Measurements from ENCODE around the gene DYNLRB1. TPM values are rescaled to one million over a fixed set of nuclear protein-coding genes. Genes with fewer than 3 reads are reported as not detected.

DYNLRB1 gene
- total RNA-seq, 4 donors from 2014 or later: 20.8 to 289 (median 149) TPM

DNA sequence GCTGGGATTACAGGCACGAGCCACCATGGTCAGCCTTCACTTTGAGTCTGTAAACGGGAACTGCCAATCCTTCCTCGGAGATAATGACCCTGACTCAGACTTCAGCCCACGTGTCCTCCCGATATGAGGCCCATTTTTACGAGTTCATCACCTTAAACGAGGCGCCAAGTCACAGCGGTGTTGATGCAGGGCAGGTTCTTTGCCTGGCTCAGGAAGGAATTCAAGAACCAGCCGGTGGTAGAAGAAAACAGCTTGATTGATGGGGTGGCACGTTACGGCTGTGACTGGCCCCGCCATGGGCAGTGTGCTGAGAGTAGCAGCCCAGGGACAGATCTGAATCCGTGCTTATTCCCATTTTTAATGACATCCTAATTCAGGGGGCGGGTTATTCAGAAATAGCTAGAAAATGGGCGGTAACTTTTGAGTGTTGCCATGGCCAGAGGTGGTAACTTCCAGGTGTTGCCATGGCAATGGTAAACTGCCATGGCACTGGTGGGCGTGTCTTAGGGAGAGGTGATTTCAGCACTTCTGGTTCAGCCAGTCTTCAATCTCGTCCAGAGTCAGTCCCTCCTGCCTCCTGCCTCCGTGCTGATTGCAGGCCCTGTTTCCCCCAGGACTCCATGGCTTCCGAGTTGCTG is 33.2 kb downstream of the DYNLRB1 start:
- Histone ChIP-seq H3K9me3 (no peaks in the 10 kb centered on the region), H3K4me3 (no peak overlapping the region), H3K36me3 (no peaks in the 10 kb centered on the region), H3K27ac (no peak overlapping the region), H3K27me3 (no peaks in the 10 kb centered on the region), H3K4me1 (no peaks in the 10 kb centered on the region)
- TF ChIP-seq, protein P1, sequence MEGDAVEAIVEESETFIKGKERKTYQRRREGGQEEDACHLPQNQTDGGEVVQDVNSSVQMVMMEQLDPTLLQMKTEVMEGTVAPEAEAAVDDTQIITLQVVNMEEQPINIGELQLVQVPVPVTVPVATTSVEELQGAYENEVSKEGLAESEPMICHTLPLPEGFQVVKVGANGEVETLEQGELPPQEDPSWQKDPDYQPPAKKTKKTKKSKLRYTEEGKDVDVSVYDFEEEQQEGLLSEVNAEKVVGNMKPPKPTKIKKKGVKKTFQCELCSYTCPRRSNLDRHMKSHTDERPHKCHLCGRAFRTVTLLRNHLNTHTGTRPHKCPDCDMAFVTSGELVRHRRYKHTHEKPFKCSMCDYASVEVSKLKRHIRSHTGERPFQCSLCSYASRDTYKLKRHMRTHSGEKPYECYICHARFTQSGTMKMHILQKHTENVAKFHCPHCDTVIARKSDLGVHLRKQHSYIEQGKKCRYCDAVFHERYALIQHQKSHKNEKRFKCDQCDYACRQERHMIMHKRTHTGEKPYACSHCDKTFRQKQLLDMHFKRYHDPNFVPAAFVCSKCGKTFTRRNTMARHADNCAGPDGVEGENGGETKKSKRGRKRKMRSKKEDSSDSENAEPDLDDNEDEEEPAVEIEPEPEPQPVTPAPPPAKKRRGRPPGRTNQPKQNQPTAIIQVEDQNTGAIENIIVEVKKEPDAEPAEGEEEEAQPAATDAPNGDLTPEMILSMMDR (IDR thresholded peaks at IDR 0.05): no peak
- no peak for TF ChIP-seq POLR2A (IDR thresholded peaks at IDR 0.05)
- no peak for DNase-seq
- intact Hi-C loops (cut with DNase I; ENCODE audit: low total_unique reads): no loop called here

DNA sequence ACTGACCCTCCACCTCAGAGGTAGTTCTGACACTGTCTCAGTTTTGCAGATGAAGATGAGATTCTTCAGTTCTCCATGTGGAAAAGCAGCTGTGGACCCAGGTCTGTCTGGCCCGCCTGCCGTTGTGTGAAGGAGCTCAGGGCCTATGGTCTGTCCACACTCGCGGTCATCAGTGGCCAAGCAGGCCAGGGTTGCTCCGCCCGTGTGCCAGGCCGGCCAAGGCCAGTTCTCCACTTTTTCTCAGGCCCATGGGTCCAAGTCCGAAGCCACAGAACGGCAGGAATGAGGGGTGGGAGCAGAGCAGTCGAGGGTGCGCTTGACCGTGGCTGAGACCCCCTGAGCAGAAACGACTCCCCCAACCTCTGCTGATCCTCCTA is 33.7 kb downstream of the DYNLRB1 start:
- Histone ChIP-seq H3K9me3 (no peaks in the 10 kb centered on the region), H3K27ac (no peak overlapping the region), H3K27me3 (no peaks in the 10 kb centered on the region), H3K4me3 (no peak overlapping the region), H3K36me3 (no peaks in the 10 kb centered on the region), H3K4me1 (no peaks in the 10 kb centered on the region)
- intact Hi-C loops (cut with DNase I; ENCODE audit: low total_unique reads): no loop called here
- TF ChIP-seq, protein P1 (IDR thresholded peaks at IDR 0.05): no peak
- no peak for TF ChIP-seq POLR2A (IDR thresholded peaks at IDR 0.05)
- no peak for DNase-seq

DNA sequence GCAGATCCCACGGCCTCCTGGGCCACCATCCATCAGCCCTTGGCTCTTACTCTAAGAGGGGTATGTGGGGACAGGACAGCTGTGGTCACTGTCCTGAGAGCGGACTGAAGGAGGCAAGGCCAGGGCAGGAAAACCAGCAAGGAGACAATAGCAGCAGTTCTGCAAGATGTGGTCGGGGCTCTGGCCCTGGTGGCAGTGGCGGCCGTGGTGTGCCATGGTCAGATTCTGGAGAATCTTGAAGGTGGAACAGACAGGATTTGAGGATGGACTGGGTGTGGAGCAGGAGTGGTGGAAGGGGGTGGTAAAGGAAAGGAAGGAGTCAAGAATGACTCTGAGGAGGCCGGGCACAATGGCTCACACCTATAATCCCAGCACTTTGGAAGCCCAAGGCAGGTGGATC is 36.3 kb downstream of the DYNLRB1 start:
- Histone ChIP-seq H3K36me3 (no peaks in the 10 kb centered on the region), H3K27ac (no peak overlapping the region)

DNA sequence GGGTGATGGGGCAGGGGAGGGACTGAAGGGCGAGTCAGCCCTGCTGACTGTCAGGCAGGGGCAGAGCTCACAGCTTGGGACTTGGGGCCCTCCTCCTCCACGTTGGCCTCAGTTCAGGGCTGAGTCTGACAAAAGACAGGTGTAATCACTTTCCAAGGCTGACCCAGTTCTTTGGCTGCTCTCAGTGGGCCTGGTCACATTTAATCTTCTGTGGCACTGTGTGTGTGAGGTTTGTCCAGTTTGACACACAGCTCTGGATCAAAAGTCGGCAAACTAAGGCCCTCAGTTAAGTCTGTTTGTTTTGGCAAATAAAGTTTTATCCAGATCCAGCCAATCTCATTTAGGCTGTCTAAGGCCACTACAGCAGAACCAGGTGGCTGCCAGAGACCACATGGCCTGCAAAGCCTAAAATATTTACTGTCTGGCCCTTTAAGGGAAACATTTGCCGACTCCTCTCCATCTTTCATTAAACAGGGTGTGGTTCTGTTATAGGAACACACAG is 37.2 kb downstream of the DYNLRB1 start:
- H3K4me1 ChIP-seq: no peaks in the 10 kb centered on the region
- intact Hi-C loops (cut with DNase I; ENCODE audit: low total_unique reads): no loop called here
- no peak for DNase-seq
- H3K4me3 ChIP-seq: no peak overlapping the region
- no peak overlapping the region for H3K27ac ChIP-seq
- TF ChIP-seq, protein P1 (IDR thresholded peaks at IDR 0.05): no peak
- TF ChIP-seq POLR2A (IDR thresholded peaks at IDR 0.05): no peak
- no peaks in the 10 kb centered on the region for H3K36me3 ChIP-seq
- no peaks in the 10 kb centered on the region for H3K9me3 ChIP-seq
- H3K27me3 ChIP-seq: no peaks in the 10 kb centered on the region

More for the DNA sequence above, 36.3 kb downstream of the DYNLRB1 start:
- no peak for DNase-seq
- Histone ChIP-seq H3K9me3 (no peaks in the 10 kb centered on the region), H3K4me3 (no peak overlapping the region), H3K4me1 (no peaks in the 10 kb centered on the region), H3K27me3 (no peaks in the 10 kb centered on the region)
- intact Hi-C loops (cut with DNase I; ENCODE audit: low total_unique reads): no loop called here
- TF ChIP-seq POLR2A (IDR thresholded peaks at IDR 0.05): no peak
- TF ChIP-seq, protein P1 (IDR thresholded peaks at IDR 0.05): no peak

DNA sequence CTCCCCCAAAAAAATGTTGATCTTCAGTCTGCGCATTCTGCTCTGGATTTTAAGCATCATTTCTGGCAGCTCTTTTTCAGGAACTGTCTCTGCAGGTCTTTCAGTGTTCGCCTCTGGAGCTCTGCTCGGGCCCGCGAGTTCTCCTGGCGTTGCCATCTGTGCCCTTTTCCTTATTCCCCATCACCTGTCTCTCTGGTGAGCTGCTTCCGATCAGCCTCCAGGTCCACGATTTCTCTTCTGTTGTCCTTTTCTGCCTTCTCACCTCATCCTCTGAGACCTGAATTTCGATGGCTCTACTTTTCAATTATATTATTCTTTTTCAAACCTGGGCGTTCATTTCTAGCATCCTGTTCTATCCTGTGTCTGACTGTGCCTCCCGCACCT is 41.7 kb downstream of the DYNLRB1 start:
- Histone ChIP-seq H3K36me3 (no peaks in the 10 kb centered on the region), H3K4me1 (peaks cover 0 to 6% of the 10 kb centered on the region in 2 donors), H3K4me3 (peak overlapping the region; percentile 59 to 83), H3K27me3 (no peaks in the 10 kb centered on the region), H3K9me3 (no peaks in the 10 kb centered on the region), H3K27ac (peak overlapping the region; percentile 92 to 95)
- intact Hi-C loops (cut with DNase I; ENCODE audit: low total_unique reads): no loop called here
- no peak for DNase-seq
- no peak for TF ChIP-seq POLR2A (IDR thresholded peaks at IDR 0.05)
- TF ChIP-seq, protein P1 (IDR thresholded peaks at IDR 0.05): no peak
